ENCODE measurements around the gene TMEM233. TPM values are rescaled to one million over a fixed set of nuclear protein-coding genes. Genes with fewer than 3 reads are reported as not detected.
A peak's percentile ranks its signal among the peaks of the same experiment; 100 is the strongest.

Gene TMEM233
- total and polyA plus RNA-seq, 12 donors: 0.17 to 1.0 (median 0.53) TPM; not detected in 2

- no peak for TF ChIP-seq POLR2A (IDR thresholded peaks at IDR 0.05)
- no peak for TF ChIP-seq CTCF (IDR thresholded peaks at IDR 0.05)
- Histone ChIP-seq H3K27me3 (no peaks in the 10 kb centered on the region), H3K4me3 (no peak overlapping the region), H3K4me1 (replicated peaks in 1 of 2) (peaks cover 0 to 25% of the 10 kb centered on the region in 2 donors), H3K27ac (peak overlapping the region in 3 of 5 donors; percentile 17 to 86 (median 42)), H3K36me3 (replicated peaks in 1 of 2) (peaks cover 0 to 92% of the 10 kb centered on the region in 2 donors), H3K9me3 (replicated peaks in 1 of 3) (no peaks in the 10 kb centered on the region)
- peak in 1 of 7 donors; percentile 18 for DNase-seq
- intact Hi-C loops (cut with DNase I): no loop called here
- 82 to 89% (median 87%) methylated on average over 9 of the region's 9 CpGs for WGBS, 4 donors
Observed at GRCh38 chr12:119676022-119676421, 82.4 kb downstream of the TMEM233 start.

DNA sequence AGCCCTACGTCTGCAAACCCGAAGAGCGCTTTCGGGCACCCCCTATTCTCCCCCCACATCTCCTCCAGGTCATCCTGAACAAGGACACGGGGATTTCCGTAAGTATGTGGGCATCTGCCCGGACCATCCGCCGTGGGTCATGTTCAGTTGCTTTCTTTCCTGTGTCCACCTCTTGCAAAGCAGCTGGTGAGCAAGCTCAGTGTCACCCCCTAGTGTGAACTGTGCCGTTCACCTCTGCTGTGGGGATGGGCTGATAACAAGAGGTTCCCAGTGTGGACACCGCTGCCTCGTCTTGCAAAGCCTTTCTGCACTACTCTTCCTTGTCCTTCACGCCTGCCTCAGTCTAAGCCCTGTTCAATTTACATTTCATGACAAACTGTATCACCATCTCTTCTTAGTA is 83.0 kb downstream of the TMEM233 start:
- DNase-seq: peak in 1 of 7 donors; percentile 46
- Histone ChIP-seq H3K4me1 (replicated peaks in 1 of 2) (peaks cover 0 to 26% of the 10 kb centered on the region in 2 donors), H3K27me3 (no peaks in the 10 kb centered on the region), H3K36me3 (replicated peaks in 1 of 2) (peaks cover 0 to 97% of the 10 kb centered on the region in 2 donors), H3K27ac (peak overlapping the region in 2 of 5 donors; percentile 42 to 86), H3K9me3 (replicated peaks in 1 of 3) (no peaks in the 10 kb centered on the region), H3K4me3 (no peak overlapping the region)
- 89 to 95% (median 92%) methylated on average over 13 of the region's 13 CpGs for WGBS, 4 donors
- intact Hi-C loops (cut with DNase I): no loop called here
- TF ChIP-seq CTCF (IDR thresholded peaks at IDR 0.05) (no peak), POLR2A (IDR thresholded peaks at IDR 0.05) (no peak)

- intact Hi-C loops (cut with DNase I): no loop called here
- peaks cover 0 to 85% of the 10 kb centered on the region in 2 donors for H3K36me3 ChIP-seq (replicated peaks in 1 of 2)
- peak in 1 of 7 donors; percentile 9 for DNase-seq
- TF ChIP-seq CTCF (IDR thresholded peaks at IDR 0.05) (no peak), POLR2A (IDR thresholded peaks at IDR 0.05) (no peak)
- H3K27ac ChIP-seq: no peak overlapping the region
- no peak overlapping the region for H3K4me3 ChIP-seq
- H3K9me3 ChIP-seq (replicated peaks in 1 of 3): no peaks in the 10 kb centered on the region
- peaks cover 10 to 35% of the 10 kb centered on the region in 2 donors for H3K4me1 ChIP-seq (replicated peaks in 1 of 2)
- H3K27me3 ChIP-seq: no peaks in the 10 kb centered on the region
- WGBS, 4 donors: 88 to 94% (median 90%) methylated on average over 7 of the region's 7 CpGs
Observed at GRCh38 chr12:119678459-119678858, 84.9 kb downstream of the TMEM233 start.

DNA sequence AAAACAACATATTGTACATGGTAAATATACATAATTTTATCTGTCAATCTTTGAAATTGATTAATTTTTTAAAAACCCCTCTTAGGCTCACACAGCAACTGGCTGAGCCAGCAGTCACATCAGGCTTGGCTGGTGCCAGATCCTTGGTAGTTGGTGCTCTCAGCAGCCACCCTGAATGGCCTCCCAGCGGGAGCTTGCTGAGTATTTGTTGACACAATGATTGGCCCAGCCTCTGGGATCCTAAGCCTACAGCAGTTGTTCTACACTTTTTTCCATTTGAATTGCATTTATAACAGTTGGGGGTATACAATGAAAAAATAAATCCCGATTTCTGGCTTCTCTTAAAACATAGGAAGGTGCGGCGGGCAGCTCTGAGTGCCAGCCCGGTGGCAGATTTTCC is 85.5 kb downstream of the TMEM233 start:
- no peaks in the 10 kb centered on the region for H3K27me3 ChIP-seq

More for the DNA sequence above, 85.5 kb downstream of the TMEM233 start:
- Histone ChIP-seq H3K9me3 (replicated peaks in 1 of 3) (no peaks in the 10 kb centered on the region), H3K27ac (no peak overlapping the region), H3K4me3 (no peak overlapping the region), H3K36me3 (replicated peaks in 1 of 2) (peaks cover 0 to 79% of the 10 kb centered on the region in 2 donors), H3K4me1 (replicated peaks in 1 of 2) (peaks cover 10 to 37% of the 10 kb centered on the region in 2 donors)
- intact Hi-C loops (cut with DNase I): no loop called here
- DNase-seq: peak in 1 of 7 donors; percentile 42
- TF ChIP-seq CTCF (IDR thresholded peaks at IDR 0.05) (no peak), POLR2A (IDR thresholded peaks at IDR 0.05) (no peak)
- 84 to 94% (median 91%) methylated on average over 5 of the region's 5 CpGs for whole genome bisulfite sequencing, 4 donors

Data from adrenal gland (tissue), 12 donors.